Measurements from ENCODE around the gene CHRNG. TPM values are rescaled to one million over a fixed set of nuclear protein-coding genes. Genes with fewer than 3 reads are reported as not detected.

CHRNG gene
- total and polyA plus RNA-seq, 2 donors (not counting 3 experiments of a cell fraction or from before 2014, with no cell fraction given), result not detected

GRCh38 chr2:232534940-232535651, 4.4 kb upstream of the CHRNG start:
- H3K27me3 ChIP-seq (ENCODE audit: control insufficient read depth in 2 of 2, insufficient read depth in 2 of 2, low read length in 2 of 2), result no peaks in the 10 kb centered on the region
- H3K4me1 ChIP-seq (ENCODE audit: control insufficient read depth, extremely low read depth, insufficient read depth, low read length), result no peaks in the 10 kb centered on the region
- FAIRE-seq (no peak), DNase-seq (ENCODE audit: low read depth, low spot score) (no peak)
- dilution Hi-C loops (cut with MboI; ENCODE audit: extremely low pct_ligation_motif_present, low sequenced_read_pairs), result no loop called here
- no peak overlapping the region for H3K4me2 ChIP-seq (ENCODE audit: insufficient read depth, low read length)
- H3K9ac ChIP-seq (replicated peaks; ENCODE audit: extremely low read depth, insufficient read depth, low read length), result no peak overlapping the region
- POLR2A ChIA-PET, result no interaction called here
- BruUV-seq (replicated peaks), result no TSS peak
- CTCF ChIA-PET, result no interaction called here
- TF ChIP-seq POLR2AphosphoS5 (IDR thresholded peaks at IDR 0.05; ENCODE audit: insufficient read depth, low read depth, low read length), result no peak
- no peak for TF ChIP-seq EZH2 (IDR thresholded peaks at IDR 0.05; ENCODE audit: borderline replicate concordance, low read depth, low read length, severe bottlenecking)
- TF ChIP-seq MYC (IDR thresholded peaks at IDR 0.05; ENCODE audit: low read depth, low read length), result no peak
- no peak for TF ChIP-seq GATA2 (IDR thresholded peaks at IDR 0.05; ENCODE audit: insufficient read depth, insufficient read length, low read depth, low read length)
- TF ChIP-seq POLR2A (IDR thresholded peaks at IDR 0.05; ENCODE audit: low read depth, low read length), result no peak
- no peak for TF ChIP-seq CTCF (IDR thresholded peaks at IDR 0.05; ENCODE audit: extremely low read depth in 1 of 2, insufficient read depth in 1 of 2, low read depth in 1 of 2, low read length in 2 of 2)
- no peak for TF ChIP-seq JUN (IDR thresholded peaks at IDR 0.05; ENCODE audit: borderline replicate concordance, insufficient read depth, insufficient read length, low read depth)
- TF ChIP-seq MAX (IDR thresholded peaks at IDR 0.05; ENCODE audit: insufficient read depth, insufficient read length), result no peak
- TF ChIP-seq FOS (IDR thresholded peaks at IDR 0.05; ENCODE audit: borderline replicate concordance, insufficient read depth, low read length), result no peak
- H4K20me1 ChIP-seq (replicated peaks; ENCODE audit: control insufficient read depth, extremely low read depth, insufficient read depth, low read length), result no peaks in the 10 kb centered on the region
- H3K27ac ChIP-seq (ENCODE audit: insufficient read depth, low read depth, low read length), result no peak overlapping the region
- no peaks in the 10 kb centered on the region for H3K79me2 ChIP-seq (ENCODE audit: control insufficient read depth, insufficient read depth, low read length)
- no peak overlapping the region for H2AFZ ChIP-seq (ENCODE audit: low read depth, low read length)
- H3K9me1 ChIP-seq (replicated peaks; ENCODE audit: control insufficient read depth, extremely low read depth, insufficient read depth, low read length), result no peaks in the 10 kb centered on the region
- H3K9me3 ChIP-seq (replicated peaks; ENCODE audit: control insufficient read depth, insufficient read depth, low read length), result no peaks in the 10 kb centered on the region
- no peak overlapping the region for H3K4me3 ChIP-seq (replicated peaks in 1 of 3; ENCODE audit: insufficient read depth in 1 of 3, low read depth in 1 of 3, low read length in 3 of 3)
- no peaks in the 10 kb centered on the region for H3K36me3 ChIP-seq (ENCODE audit: control insufficient read depth in 2 of 2, extremely low read depth in 1 of 2, insufficient read depth in 2 of 2, low read length in 2 of 2)
- intact Hi-C loops (cut with micrococcal nuclease), result no loop called here

All from endothelial cell of umbilical vein (primary cell).